HG03575 (cell line): Measurements from ENCODE around the gene INO80B.
"Not testable (repeated sequence)": the region's sequence is repeated elsewhere in the genome, so short reads cannot be mapped to it uniquely, and the experiment has no call there.

ENCODE experiments used
- ATAC-seq: cut with Tn5 transposase; IDR thresholded peaks from one replicate; pipeline ENCODE4 v1.9.1; 2021; ENCODE audit not compliant: unreplicated experiment, insufficient number of reproducible peaks, low FRiP score; ENCODE audit errors: extremely low read depth

INO80B gene

GRCh38 chr2:74471332-74472065 is 16.6 kb downstream of the INO80B start:
- ATAC-seq = no peak

GRCh38 chr2:74472086-74472944 is 17.4 kb downstream of the INO80B start, which contains the start of gene MRPL53:
TSS of gene MRPL53 (minus strand) at chr2:74472680. CDS start at chr2:74472660, 20 bp downstream.
- no peak for ATAC-seq

- ATAC-seq = no peak
Measured at GRCh38 chr2:74472945-74473258, 18.0 kb downstream of the INO80B start.

- no peak for ATAC-seq
Measured at GRCh38 chr2:74474481-74474880, 19.6 kb downstream of the INO80B start.

GRCh38 chr2:74474899-74475298 is 20.0 kb downstream of the INO80B start:
- ATAC-seq = no peak

- no peak for ATAC-seq
Measured at GRCh38 chr2:74481431-74481830, 26.5 kb downstream of the INO80B start.

- peak; percentile 5 for ATAC-seq
Measured at GRCh38 chr2:74481961-74482800, 27.3 kb downstream of the INO80B start.

- ATAC-seq = peak; percentile 87
Measured at GRCh38 chr2:74482801-74483674, 28.2 kb downstream of the INO80B start, which contains the start of the genes CCDC142 and TTC31. TSS of gene CCDC142 (minus strand) at chr2:74482998. CDS start at chr2:74482837, 161 bp downstream. TSS of gene TTC31 (plus strand) at chr2:74483081. CDS start at chr2:74483096, 15 bp downstream.

GRCh38 chr2:74483675-74484164 is 28.8 kb downstream of the INO80B start:
- not testable (repeated sequence) for ATAC-seq

- no peak for ATAC-seq
Measured at GRCh38 chr2:74486141-74486540, 31.3 kb downstream of the INO80B start.

GRCh38 chr2:74488643-74489481 is 34.0 kb downstream of the INO80B start:
- ATAC-seq = no peak

GRCh38 chr2:74489906-74490305 is 35.0 kb downstream of the INO80B start:
- no peak for ATAC-seq

- ATAC-seq = no peak
Measured at GRCh38 chr2:74491648-74492544, 37.0 kb downstream of the INO80B start.

- no peak for ATAC-seq
Measured at GRCh38 chr2:74493546-74493945, 38.7 kb downstream of the INO80B start.

- no peak for ATAC-seq
Measured at GRCh38 chr2:74495440-74495839, 40.6 kb downstream of the INO80B start.

GRCh38 chr2:74496997-74497776 is 42.3 kb downstream of the INO80B start:
- no peak for ATAC-seq
